ENCODE measurements around the gene SRL.

DNA sequence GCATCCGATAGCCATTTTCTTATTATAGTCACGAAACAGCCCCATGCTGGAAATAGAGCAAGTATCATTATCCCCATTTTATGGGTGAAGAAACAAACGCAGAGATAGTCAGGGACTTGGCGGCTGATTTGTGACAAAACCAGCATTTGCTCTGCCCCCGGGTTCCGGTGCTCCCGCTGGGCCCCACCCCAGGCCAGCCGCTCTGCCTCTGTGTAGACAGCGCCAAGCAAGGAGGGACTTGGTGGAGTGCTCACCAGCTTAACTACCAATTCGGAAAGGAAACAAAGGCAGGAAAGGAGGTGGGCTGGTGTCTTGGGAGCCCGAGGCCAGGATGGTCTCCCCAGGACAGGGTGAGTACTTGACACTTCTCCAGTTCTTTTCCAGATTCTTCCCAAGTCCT, 10.0 kb downstream of the SRL start:
- TF ChIP-seq, protein P1, sequence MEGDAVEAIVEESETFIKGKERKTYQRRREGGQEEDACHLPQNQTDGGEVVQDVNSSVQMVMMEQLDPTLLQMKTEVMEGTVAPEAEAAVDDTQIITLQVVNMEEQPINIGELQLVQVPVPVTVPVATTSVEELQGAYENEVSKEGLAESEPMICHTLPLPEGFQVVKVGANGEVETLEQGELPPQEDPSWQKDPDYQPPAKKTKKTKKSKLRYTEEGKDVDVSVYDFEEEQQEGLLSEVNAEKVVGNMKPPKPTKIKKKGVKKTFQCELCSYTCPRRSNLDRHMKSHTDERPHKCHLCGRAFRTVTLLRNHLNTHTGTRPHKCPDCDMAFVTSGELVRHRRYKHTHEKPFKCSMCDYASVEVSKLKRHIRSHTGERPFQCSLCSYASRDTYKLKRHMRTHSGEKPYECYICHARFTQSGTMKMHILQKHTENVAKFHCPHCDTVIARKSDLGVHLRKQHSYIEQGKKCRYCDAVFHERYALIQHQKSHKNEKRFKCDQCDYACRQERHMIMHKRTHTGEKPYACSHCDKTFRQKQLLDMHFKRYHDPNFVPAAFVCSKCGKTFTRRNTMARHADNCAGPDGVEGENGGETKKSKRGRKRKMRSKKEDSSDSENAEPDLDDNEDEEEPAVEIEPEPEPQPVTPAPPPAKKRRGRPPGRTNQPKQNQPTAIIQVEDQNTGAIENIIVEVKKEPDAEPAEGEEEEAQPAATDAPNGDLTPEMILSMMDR (IDR thresholded peaks at IDR 0.05; ENCODE audit: poor library complexity) = no peak
- TF ChIP-seq EZH2 (IDR thresholded peaks at IDR 0.05; ENCODE audit: borderline replicate concordance) (no peak), EZH2phosphoT487 (IDR thresholded peaks at IDR 0.05; ENCODE audit: low read depth, severe bottlenecking, unreplicated experiment) (no peak)

Data from hepatocyte (in vitro differentiated cells).